OCI-LY1 (cell line): ENCODE results near the gene BMP7.

Source experiments
- H2AFZ ChIP-seq: fragments of 200-600 bp; sonication (generic), shearing (Covaris generic); 2 replicates; pipeline ENCODE4 v1.6.0; 2014; ENCODE audit warnings: antibody characterized with exemption, mild to moderate bottlenecking, low read length
- H3F3A ChIP-seq: fragments of 200-600 bp; sonication (generic), shearing (Covaris generic); 2 replicates; pipeline ENCODE4 v1.6.0; 2014; ENCODE audit warnings: mild to moderate bottlenecking, antibody characterized with exemption, low read length, moderate library complexity; ENCODE audit not compliant: insufficient read depth
- H3K27ac ChIP-seq: fragments of 200-600 bp; sonication (generic); 2 replicates; pipeline ENCODE4 v1.5.1; 2014; ENCODE audit warnings: low read length, mixed run types, mild to moderate bottlenecking, low read depth; ENCODE audit not compliant: poor library complexity, severe bottlenecking
- H3K27me3 ChIP-seq: fragments of 200-600 bp; sonication (generic); 2 replicates; pipeline ENCODE4 v1.6.0; 2014; ENCODE audit warnings: antibody characterized with exemption, mild to moderate bottlenecking, low read length, moderate library complexity; ENCODE audit not compliant: insufficient read depth
- H3K36me3 ChIP-seq: fragments of 200-600 bp; sonication (generic); 2 replicates; pipeline ENCODE4 v1.6.1; 2014; ENCODE audit warnings: mild to moderate bottlenecking, antibody characterized with exemption, low read length, moderate library complexity, mixed read lengths; ENCODE audit not compliant: insufficient read depth
- H3K4me1 ChIP-seq: fragments of 200-600 bp; sonication (generic); 2 replicates; pipeline ENCODE4 v1.5.1; 2014; ENCODE audit warnings: mild to moderate bottlenecking, low read length, moderate library complexity; ENCODE audit not compliant: insufficient read depth, severe bottlenecking
- H3K4me2 ChIP-seq: fragments of 200-600 bp; sonication (generic), shearing (Covaris generic); 2 replicates; pipeline ENCODE4 v1.6.1; 2014; ENCODE audit warnings: low read length
- H3K4me3 ChIP-seq: fragments of 200-600 bp; sonication (generic); 2 replicates; pipeline ENCODE4 v1.5.1; 2014; ENCODE audit warnings: low read length, low read depth, mild to moderate bottlenecking, mixed read lengths; ENCODE audit not compliant: poor library complexity, severe bottlenecking
- H3K79me2 ChIP-seq: fragments of 200-600 bp; shearing (Covaris generic); 2 replicates; pipeline ENCODE4 v1.6.1; 2016; ENCODE audit warnings: mixed run types, low read length, mixed read lengths; ENCODE audit not compliant: insufficient read depth
- H3K9ac ChIP-seq: fragments of 200-600 bp; sonication (generic), shearing (Covaris generic); 2 replicates; pipeline ENCODE4 v1.6.1; 2014; ENCODE audit warnings: mild to moderate bottlenecking, low read length, mixed read lengths
- H3K9me2 ChIP-seq: fragments of 200-600 bp; sonication (generic), shearing (Covaris generic); 2 replicates; pipeline ENCODE4 v1.6.1; 2014; ENCODE audit warnings: low read depth, mild to moderate bottlenecking, low read length, mixed read lengths
- H3K9me3 ChIP-seq: fragments of 200-600 bp; shearing (Covaris generic); 2 replicates; pipeline ENCODE4 v1.6.1; 2014; ENCODE audit warnings: low read length, mixed read lengths
- H4K20me1 ChIP-seq: fragments of 200-600 bp; sonication (generic), shearing (Covaris generic); 2 replicates; pipeline ENCODE4 v1.6.0; 2016; ENCODE audit warnings: mild to moderate bottlenecking, low read length; ENCODE audit not compliant: insufficient read depth
- EZH2 ChIP-seq: fragments of 200-600 bp; sonication (generic), shearing (Covaris generic); IDR thresholded peaks from 2 replicates; pipeline ENCODE4 v1.8.0; 2017; ENCODE audit warnings: borderline replicate concordance, mixed run types, mild to moderate bottlenecking, antibody characterized with exemption, low read length, moderate library complexity, mixed read lengths
- TF ChIP-seq, protein P1 (sequence below): fragments of 200-600 bp; sonication (generic), shearing (Covaris generic); IDR thresholded peaks from 2 replicates; pipeline ENCODE4 v1.5.1; 2017; ENCODE audit warnings: mild to moderate bottlenecking, antibody characterized with exemption, low read length, moderate library complexity, mixed read lengths

BMP7 gene

DNA sequence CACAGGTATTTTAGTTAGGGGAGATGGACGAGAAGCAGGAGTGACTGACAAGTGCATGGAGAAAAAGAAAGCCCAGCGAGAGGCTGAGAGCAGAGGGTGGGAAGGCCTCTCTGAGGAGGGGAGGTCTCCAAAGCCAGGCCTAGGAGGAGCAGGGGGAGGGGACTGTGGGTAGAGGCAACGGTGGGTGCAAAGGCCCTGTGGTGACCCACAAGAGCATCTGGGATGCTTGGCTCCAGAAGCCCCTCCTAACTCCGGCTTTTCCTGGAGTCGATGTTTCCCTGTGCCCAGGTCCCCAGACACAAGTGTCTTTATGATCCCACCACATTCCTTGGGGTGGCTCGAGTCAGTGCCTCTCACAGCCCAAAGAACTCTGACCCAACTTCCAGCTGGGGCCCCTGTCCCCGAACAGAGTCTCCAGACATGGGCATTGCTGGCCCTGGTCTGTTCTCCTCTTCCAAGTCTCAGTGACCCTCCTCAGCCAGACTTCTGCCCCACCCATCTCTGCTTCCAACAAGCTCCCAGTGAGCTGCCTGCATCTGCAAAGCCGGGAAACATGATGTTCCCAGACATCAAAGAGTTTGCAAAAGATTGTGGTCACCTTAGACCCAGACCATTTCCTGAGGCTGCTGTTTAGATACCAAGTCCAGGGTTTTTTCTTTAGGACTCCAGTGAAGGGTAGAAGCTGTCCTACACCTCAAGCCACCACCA lies 11.1 kb upstream of the BMP7 start:
- peaks cover 100% of the 10 kb centered on the region for H3K4me1 ChIP-seq
- no peaks in the 10 kb centered on the region for H3K79me2 ChIP-seq
- no peak overlapping the region for H3K4me3 ChIP-seq
- no peaks in the 10 kb centered on the region for H3K9me2 ChIP-seq
- peak overlapping the region; percentile 99 for H3K27ac ChIP-seq
- no peak for TF ChIP-seq EZH2
- TF ChIP-seq, protein P1, sequence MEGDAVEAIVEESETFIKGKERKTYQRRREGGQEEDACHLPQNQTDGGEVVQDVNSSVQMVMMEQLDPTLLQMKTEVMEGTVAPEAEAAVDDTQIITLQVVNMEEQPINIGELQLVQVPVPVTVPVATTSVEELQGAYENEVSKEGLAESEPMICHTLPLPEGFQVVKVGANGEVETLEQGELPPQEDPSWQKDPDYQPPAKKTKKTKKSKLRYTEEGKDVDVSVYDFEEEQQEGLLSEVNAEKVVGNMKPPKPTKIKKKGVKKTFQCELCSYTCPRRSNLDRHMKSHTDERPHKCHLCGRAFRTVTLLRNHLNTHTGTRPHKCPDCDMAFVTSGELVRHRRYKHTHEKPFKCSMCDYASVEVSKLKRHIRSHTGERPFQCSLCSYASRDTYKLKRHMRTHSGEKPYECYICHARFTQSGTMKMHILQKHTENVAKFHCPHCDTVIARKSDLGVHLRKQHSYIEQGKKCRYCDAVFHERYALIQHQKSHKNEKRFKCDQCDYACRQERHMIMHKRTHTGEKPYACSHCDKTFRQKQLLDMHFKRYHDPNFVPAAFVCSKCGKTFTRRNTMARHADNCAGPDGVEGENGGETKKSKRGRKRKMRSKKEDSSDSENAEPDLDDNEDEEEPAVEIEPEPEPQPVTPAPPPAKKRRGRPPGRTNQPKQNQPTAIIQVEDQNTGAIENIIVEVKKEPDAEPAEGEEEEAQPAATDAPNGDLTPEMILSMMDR = no peak
- H2AFZ ChIP-seq = no peak overlapping the region
- H3K27me3 ChIP-seq = no peaks in the 10 kb centered on the region
- H3K9ac ChIP-seq = peak overlapping the region; percentile 64
- H3K4me2 ChIP-seq = peak overlapping the region; percentile 59; the same call in 1 of the 2 replicates
- H3F3A ChIP-seq = no peaks in the 10 kb centered on the region
- H3K36me3 ChIP-seq = no peaks in the 10 kb centered on the region
- H4K20me1 ChIP-seq = no peaks in the 10 kb centered on the region
- no peaks in the 10 kb centered on the region for H3K9me3 ChIP-seq

DNA sequence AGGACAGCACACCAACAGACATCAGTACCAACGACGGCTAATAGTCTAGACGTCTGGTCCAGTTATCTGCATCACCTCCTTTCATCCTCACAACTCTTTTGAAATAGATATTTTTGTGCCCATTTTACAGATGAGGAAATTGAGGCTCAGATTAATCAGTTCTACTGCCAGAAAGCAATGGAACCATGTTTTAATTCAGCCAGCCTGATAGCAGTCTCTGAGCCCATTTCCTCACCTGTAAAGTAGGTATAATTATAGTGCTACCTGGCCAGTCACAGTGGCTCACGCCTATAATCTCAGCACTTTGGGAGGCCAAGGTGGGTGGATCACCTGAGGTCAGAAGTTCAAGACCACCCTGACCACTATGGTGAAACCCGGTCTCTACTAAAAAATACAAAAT lies 9.8 kb upstream of the BMP7 start:
- no peaks in the 10 kb centered on the region for H3K36me3 ChIP-seq
- 0 out of 2 replicates have a peak, but pooled peaks cover 5% of the 10 kb centered on the region for H3F3A ChIP-seq
- H4K20me1 ChIP-seq = no peaks in the 10 kb centered on the region
- H3K4me3 ChIP-seq = no peak overlapping the region
- H3K79me2 ChIP-seq = no peaks in the 10 kb centered on the region
- peaks cover 100% of the 10 kb centered on the region for H3K4me1 ChIP-seq
- no peaks in the 10 kb centered on the region for H3K9me3 ChIP-seq
- no peaks in the 10 kb centered on the region for H3K9me2 ChIP-seq
- peak overlapping the region; percentile 22; the same call in 1 of the 2 replicates for H3K4me2 ChIP-seq
- TF ChIP-seq EZH2 = no peak
- TF ChIP-seq, protein P1 = no peak
- H3K9ac ChIP-seq = peak overlapping the region; percentile 3; the same call in 1 of the 2 replicates
- peak overlapping the region; percentile 99 for H3K27ac ChIP-seq
- no peak overlapping the region for H2AFZ ChIP-seq
- H3K27me3 ChIP-seq = no peaks in the 10 kb centered on the region

DNA sequence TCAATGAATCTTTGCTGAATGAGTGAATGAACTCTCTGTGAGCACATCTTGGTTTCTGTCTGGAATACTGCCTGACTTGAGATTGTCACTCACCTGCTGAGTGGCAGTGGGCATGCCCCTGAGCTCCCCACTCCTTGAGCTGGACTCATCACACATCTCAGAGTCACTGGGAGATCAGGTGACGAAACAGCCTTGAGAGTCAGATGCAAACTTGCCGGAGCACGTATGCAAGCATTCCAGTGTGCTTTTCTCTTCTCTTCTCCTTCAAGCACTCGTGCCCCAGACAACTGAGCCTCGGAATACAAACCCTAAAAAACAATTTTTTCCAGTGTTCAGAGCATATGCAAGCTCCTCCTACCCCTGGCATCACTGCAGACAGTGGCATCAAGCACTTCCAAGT lies 9.4 kb upstream of the BMP7 start:
- H3K36me3 ChIP-seq = no peaks in the 10 kb centered on the region
- no peak overlapping the region for H2AFZ ChIP-seq
- peak overlapping the region; percentile 22; the same call in 1 of the 2 replicates for H3K4me2 ChIP-seq
- H3K9ac ChIP-seq = peak overlapping the region; percentile 3; the same call in 1 of the 2 replicates
- H3K4me3 ChIP-seq = no peak overlapping the region
- TF ChIP-seq, protein P1 = no peak
- TF ChIP-seq EZH2 = no peak
- no peaks in the 10 kb centered on the region for H3K9me3 ChIP-seq
- H3K27ac ChIP-seq = peak overlapping the region; percentile 99
- no peaks in the 10 kb centered on the region for H3K27me3 ChIP-seq
- H3F3A ChIP-seq = 0 out of 2 replicates have a peak, but pooled peaks cover 5% of the 10 kb centered on the region
- H4K20me1 ChIP-seq = no peaks in the 10 kb centered on the region
- H3K4me1 ChIP-seq = peaks cover 100% of the 10 kb centered on the region
- H3K9me2 ChIP-seq = no peaks in the 10 kb centered on the region
- no peaks in the 10 kb centered on the region for H3K79me2 ChIP-seq
